GM19238 (cell line): ENCODE measurements around the gene CTSW.
A peak's percentile ranks its signal among the peaks of the same experiment; 100 is the strongest.

Experiments
- DNase-seq: peaks from one replicate; pipeline ENCODE4 v3.0.0; 2011; ENCODE audit warnings: low spot score; ENCODE audit not compliant: insufficient read length

CTSW gene

DNA sequence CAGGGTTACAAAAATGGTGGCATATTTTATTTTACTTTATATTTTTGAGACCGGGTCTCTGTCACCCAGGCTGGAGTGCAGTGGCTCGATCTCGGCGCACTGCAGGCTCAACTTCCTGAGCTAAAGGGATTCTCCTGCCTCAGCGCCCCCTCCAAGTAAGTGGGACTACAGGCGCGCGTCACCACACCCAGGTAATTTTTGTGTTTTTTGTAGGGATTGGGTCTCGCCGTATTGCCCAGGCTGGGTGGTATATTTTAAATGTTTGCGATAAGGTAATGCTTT lies 21.2 kb downstream of the CTSW start:
- DNase-seq: no peak

- no peak for DNase-seq
These were observed 23.4 kb downstream of the CTSW start for GRCh38 chr11:65903068-65903481.

DNA sequence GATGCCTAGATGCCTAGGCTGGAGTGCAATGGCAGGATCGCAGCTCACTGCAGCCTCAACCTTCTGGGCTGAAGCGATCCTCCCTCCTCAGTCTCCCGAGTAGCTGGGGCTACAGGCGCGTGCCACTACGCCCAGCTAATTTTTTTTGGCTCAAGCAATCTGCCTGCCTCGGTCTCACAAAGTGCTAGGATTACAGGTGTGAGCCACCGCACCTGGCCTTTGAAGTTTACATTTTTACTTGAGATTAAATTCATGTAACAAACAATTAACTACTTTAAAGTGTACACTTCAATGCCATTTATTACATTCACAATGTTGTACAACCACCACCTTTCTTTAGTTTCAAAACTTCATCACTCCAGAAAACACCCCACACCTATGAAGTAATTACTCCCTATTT lies 24.1 kb downstream of the CTSW start:
- DNase-seq: no peak

- no peak for DNase-seq
These were observed 27.0 kb downstream of the CTSW start for GRCh38 chr11:65906602-65907001.

- no peak for DNase-seq
These were observed 28.2 kb downstream of the CTSW start for GRCh38 chr11:65907878-65908277.

DNA sequence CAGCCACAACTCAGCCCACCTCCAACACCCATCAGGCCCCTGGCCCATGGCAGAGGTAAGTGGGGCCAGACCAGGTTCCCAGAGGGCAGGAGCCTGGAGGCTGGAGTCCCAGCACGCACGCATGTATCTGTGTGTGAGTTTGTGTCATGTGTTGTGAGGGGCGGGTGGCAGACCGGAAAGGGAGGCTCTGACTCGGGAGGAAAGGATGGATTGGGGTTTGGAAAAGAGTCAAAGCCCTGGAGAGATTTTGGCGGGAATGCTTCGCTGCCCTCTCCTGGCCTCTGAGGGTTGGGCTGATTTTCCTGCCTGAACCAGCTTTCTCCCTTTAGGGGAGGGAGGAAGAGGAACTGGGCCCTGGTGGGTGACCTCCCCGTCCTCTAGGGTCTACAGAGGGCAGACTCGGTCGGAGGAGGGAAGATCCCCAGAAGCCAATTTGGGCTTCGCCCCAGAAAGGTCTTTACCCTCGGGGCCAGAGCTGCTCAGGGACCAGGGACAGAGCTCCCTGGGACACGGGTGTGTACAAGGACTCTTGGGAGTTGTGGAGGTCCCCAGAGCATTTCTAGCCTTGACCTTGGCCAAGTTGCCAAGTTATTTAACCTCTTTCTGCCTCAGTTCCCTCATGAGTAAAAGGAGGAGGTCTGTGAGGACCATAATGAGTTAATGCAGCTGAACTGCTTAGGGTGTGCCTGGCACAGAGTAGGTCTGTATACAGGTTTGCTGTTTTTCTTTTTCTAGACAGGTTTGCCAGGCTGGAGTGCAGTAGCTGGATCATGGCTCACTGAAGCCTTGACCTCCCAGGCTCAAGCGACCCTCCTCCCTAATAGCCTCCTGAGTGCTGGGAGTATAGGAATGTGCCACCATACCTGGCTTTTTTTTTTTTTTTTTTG lies 32.3 kb downstream of the CTSW start:
- DNase-seq: no peak

- DNase-seq: no peak
These were observed 33.2 kb downstream of the CTSW start for GRCh38 chr11:65912845-65913244.

DNA sequence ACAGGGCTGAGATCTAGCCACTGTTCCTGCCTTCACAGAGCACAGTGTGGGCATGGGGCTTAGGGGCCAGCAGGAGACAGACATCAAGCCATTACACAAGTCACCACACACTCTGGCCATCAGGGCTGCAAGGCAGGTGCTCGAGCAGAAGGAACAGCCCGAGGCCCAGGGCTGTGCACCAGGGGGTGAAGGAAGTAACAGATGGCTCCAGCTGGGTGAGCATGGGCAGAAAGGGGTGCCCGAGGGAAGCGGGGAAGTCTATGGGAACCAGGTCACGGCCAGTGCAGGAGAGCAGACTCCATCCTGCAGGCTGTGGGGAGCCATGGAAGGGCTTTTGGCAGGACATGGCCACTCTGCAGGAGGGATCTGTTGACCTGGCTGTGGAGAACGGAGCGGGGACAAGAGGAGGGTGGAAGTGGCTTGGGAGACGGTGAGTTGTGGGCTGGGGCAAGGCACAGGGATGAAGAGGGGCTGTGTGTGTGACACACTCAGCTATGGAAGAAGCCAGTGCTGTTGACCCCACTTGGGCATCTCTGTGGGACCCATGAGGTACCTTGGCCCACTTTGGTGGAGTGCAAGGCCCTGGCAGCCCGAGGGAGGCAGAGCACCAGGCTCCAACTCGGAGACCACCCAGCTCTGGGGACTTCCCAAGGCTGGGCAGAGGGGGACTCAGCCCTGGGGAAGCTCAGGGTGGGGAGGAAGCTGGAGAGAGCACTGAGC lies 35.6 kb downstream of the CTSW start:
- no peak for DNase-seq

DNA sequence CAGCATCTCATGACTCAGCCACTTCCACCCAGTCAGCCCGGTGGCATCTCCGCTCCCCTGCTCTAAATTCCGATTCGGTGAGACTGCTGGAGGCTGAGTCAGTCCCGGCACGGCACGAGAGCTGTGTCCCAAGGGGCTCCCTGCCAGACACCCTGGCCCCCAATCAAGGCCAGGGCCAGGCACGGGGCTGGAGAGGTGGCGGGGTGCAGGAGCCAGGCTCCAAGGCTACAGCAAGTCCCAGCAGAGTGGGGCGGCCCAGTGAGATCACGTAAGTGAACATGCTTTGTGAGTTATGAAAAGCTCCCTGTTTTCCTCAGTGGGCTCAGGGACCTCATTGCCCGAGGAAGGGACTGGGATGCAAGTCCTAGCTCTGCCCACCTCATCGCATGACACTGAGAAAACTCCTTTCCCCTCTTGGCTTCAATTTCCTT lies 36.2 kb downstream of the CTSW start:
- no peak for DNase-seq

DNA sequence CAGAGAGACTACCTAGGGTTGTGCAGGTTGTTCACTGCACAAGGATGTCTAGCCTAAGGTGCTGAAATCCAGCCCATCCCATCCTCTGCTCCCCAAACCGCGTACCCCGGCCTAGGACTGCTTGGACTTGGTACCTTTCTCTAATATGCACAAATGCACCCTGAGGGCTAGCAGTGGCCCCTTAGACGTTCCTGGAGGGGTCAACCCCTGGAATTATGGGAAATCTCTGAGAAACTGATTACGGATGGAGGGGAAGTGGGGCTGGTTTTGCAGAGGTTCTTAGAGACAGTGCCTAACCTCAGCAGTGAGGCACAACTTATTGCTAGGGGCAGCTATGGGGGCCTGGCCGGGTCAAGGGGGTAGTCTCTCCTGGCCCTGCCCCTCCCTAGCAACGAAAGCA lies 36.8 kb downstream of the CTSW start:
- no peak for DNase-seq

DNA sequence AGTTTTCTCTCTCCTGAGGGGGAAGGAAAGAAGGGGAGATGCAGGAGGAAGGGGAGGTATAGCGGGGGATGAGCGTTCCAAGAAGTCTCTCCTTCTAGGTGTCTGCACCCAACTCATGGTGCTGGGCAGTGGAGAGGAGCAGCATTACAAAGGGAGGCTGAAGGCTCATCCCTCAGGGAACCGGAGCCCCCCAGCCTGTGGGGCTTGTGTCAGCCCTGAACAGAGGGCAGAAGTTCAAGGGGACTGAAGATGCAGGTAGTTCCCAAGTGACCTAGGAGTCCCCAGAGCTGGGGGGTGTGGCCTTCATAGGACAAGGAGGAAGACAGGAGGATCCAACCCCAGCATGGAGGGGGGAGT lies 37.4 kb downstream of the CTSW start:
- no peak for DNase-seq

- DNase-seq: no peak
These were observed 38.0 kb downstream of the CTSW start for GRCh38 chr11:65917434-65918210.

DNA sequence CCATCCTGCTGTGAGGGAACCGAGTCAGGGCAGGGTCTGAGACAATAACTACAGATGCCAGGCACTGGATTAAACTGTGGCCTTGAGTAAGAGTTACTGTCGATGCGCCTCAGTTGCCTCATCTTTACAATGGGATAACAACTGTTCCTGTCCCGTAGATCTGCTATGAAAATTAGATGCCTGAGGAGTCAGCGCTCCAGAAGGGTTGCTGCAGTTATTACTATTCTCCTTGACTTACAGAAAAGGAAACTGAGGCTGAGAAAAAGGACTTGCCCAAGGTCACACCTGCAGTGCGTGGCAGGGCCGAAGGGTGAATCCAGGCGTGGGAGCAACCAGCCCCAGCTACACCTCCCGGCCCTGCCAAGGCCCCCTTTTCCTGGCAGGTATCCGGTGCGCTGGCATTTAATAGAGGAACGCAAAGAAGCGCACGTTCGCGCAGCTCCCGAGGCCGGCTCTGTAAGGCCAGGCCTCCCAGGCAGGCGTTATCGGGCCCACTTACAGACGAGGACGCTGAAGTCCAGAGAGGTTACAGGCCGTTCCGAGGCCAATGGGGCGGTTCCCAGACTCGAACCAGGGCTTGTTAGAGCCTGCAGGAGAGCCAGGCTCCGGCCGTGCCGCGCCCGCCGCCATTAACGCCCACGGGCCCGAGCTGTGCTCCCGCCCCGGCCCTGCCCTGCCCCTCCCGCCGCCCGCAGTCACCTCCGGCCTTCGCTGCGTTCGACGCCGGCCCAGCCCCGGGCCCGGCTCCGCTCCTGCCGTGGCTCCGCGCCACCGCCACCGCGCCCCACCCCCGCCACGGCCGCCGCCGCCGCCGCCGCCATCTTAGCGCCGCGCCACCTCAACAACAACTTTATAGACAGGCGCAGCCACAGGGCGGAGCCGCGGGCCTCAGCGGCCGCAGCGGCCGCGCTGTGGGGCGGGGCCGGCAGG lies 38.8 kb downstream of the CTSW start, which contains the start of gene C11orf68:
Gene C11orf68 (minus strand): TSS at position 852 of the 930 bp plus-strand sequence. CDS start 31 bp downstream, at position 821.
- no peak for DNase-seq

GRCh38 chr11:65919141-65919572 lies 39.5 kb downstream of the CTSW start, which contains the start of gene DRAP1:
TSS of gene DRAP1 (plus strand) at chr11:65919426. CDS start at chr11:65919502, 76 bp downstream.
- peak; percentile 98 for DNase-seq

- peak; percentile 68 for DNase-seq
These were observed 40.1 kb downstream of the CTSW start for GRCh38 chr11:65919573-65920371.

DNA sequence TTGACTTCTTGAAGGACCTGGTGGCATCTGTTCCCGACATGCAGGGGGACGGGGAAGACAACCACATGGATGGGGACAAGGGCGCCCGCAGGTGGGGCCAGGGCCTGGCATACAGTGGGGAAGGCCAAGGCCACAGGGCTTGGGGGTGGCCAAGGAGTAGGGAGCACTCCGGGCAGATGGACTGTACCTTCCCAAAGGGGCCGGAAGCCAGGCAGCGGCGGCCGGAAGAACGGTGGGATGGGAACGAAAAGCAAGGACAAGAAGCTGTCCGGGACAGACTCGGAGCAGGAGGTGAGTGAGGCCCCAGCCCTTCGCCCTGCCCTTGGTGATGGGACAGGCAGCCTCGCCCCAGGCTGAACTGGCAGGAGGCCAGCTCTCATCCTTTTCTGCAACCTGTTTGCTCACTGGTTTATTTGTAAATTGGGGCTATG lies 40.8 kb downstream of the CTSW start:
- no peak for DNase-seq

DNA sequence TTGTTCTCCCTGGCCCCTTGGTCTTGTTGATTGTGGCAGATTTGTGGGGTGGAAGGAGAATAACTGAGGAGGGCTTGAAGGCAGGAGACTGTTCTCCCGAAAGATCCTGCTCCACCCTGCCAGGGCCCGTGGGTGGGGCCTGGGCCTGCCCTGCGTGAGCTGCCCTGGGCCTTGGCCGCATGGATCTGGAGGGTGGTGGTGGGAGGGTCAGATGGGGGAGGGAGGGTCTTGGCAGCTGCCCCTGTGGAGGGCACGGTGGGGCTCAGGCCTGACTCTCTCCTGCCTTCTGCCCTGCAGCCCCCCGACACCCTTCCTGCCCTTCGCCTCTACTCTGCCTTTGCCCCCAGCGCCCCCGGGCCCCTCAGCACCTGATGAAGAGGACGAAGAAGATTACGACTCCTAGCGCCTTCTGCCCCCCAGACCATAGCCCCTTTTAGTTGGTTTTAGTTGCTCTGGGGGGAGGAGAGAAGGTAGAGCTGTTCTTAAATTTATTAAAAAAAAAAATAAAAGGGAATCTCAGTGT lies 41.5 kb downstream of the CTSW start:
- no peak for DNase-seq

- DNase-seq: no peak
These were observed 42.2 kb downstream of the CTSW start for GRCh38 chr11:65921876-65922275.

GRCh38 chr11:65922565-65922964 lies 42.9 kb downstream of the CTSW start:
- DNase-seq: no peak

DNA sequence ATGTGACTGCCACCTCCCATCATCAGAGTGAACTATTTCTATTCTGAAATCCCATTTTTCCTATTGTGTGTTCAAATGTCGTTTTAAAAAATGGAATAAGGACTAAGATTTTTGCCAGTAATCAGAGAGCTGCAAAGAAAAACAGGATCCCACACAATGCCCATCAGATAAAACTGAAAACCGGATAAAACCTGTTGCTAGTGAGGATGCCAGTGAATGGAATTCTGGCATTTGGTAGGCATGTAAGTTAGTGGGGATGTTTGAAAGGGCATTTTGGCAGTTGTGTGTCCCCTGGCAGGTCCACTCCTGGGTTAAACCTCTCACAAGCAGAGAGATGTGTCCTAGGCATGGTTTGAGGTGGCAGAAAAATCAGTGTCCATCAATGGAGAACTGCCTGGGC lies 45.8 kb downstream of the CTSW start:
- no peak for DNase-seq
